ENCODE data around the gene GPX5.

Gene GPX5

GRCh38 chr6:28491984-28492317 lies 33.7 kb upstream of the GPX5 start:
- TF ChIP-seq TAF1 (IDR thresholded peaks at IDR 0.05; ENCODE audit: borderline replicate concordance, insufficient read depth, low read length) (no peak), POLR2AphosphoS5 (IDR thresholded peaks at IDR 0.05; ENCODE audit: low read depth, low read length) (no peak), SIN3A (IDR thresholded peaks at IDR 0.05; ENCODE audit: borderline replicate concordance, insufficient read depth, low read length) (no peak), FOXP2 (optimal IDR thresholded peaks at IDR 0.05; ENCODE audit: borderline replicate concordance, extremely low read depth, extremely low read length, insufficient read depth) (no peak), REST (IDR thresholded peaks at IDR 0.05; ENCODE audit: insufficient read depth in 1 of 2, low read depth in 2 of 2, low read length in 2 of 2) (no peak)

GRCh38 chr6:28496099-28496779 lies 29.4 kb upstream of the GPX5 start:
- TF ChIP-seq POLR2AphosphoS5 (IDR thresholded peaks at IDR 0.05; ENCODE audit: low read depth, low read length) (no peak), SIN3A (IDR thresholded peaks at IDR 0.05; ENCODE audit: borderline replicate concordance, insufficient read depth, low read length) (no peak), REST (IDR thresholded peaks at IDR 0.05; ENCODE audit: insufficient read depth in 1 of 2, low read depth in 2 of 2, low read length in 2 of 2) (no peak), FOXP2 (optimal IDR thresholded peaks at IDR 0.05; ENCODE audit: borderline replicate concordance, extremely low read depth, extremely low read length, insufficient read depth) (no peak), TAF1 (IDR thresholded peaks at IDR 0.05; ENCODE audit: borderline replicate concordance, insufficient read depth, low read length) (no peak)

- no peak for TF ChIP-seq POLR2AphosphoS5 (IDR thresholded peaks at IDR 0.05; ENCODE audit: low read depth, low read length)
- no peak for TF ChIP-seq SIN3A (IDR thresholded peaks at IDR 0.05; ENCODE audit: borderline replicate concordance, insufficient read depth, low read length)
- TF ChIP-seq REST (IDR thresholded peaks at IDR 0.05; ENCODE audit: insufficient read depth in 1 of 2, low read depth in 2 of 2, low read length in 2 of 2), result no peak
- no peak for TF ChIP-seq TAF1 (IDR thresholded peaks at IDR 0.05; ENCODE audit: borderline replicate concordance, insufficient read depth, low read length)
Observed at GRCh38 chr6:28497306-28497705, 28.4 kb upstream of the GPX5 start.

GRCh38 chr6:28497893-28498292 lies 27.8 kb upstream of the GPX5 start:
- TF ChIP-seq FOXP2 (optimal IDR thresholded peaks at IDR 0.05; ENCODE audit: borderline replicate concordance, extremely low read depth, extremely low read length, insufficient read depth), result no peak
- no peak for TF ChIP-seq TAF1 (IDR thresholded peaks at IDR 0.05; ENCODE audit: borderline replicate concordance, insufficient read depth, low read length)
- TF ChIP-seq REST (IDR thresholded peaks at IDR 0.05; ENCODE audit: insufficient read depth in 1 of 2, low read depth in 2 of 2, low read length in 2 of 2), result no peak
- no peak for TF ChIP-seq SIN3A (IDR thresholded peaks at IDR 0.05; ENCODE audit: borderline replicate concordance, insufficient read depth, low read length)
- no peak for TF ChIP-seq POLR2AphosphoS5 (IDR thresholded peaks at IDR 0.05; ENCODE audit: low read depth, low read length)

- no peak for TF ChIP-seq REST (IDR thresholded peaks at IDR 0.05; ENCODE audit: insufficient read depth in 1 of 2, low read depth in 2 of 2, low read length in 2 of 2)
- no peak for TF ChIP-seq SIN3A (IDR thresholded peaks at IDR 0.05; ENCODE audit: borderline replicate concordance, insufficient read depth, low read length)
- TF ChIP-seq FOXP2 (optimal IDR thresholded peaks at IDR 0.05; ENCODE audit: borderline replicate concordance, extremely low read depth, extremely low read length, insufficient read depth), result no peak
- TF ChIP-seq TAF1 (IDR thresholded peaks at IDR 0.05; ENCODE audit: borderline replicate concordance, insufficient read depth, low read length), result no peak
- no peak for TF ChIP-seq POLR2AphosphoS5 (IDR thresholded peaks at IDR 0.05; ENCODE audit: low read depth, low read length)
Observed at GRCh38 chr6:28501259-28501658, 24.4 kb upstream of the GPX5 start.

All from PFSK-1 (cell line).